Ureter (tissue), 1 donor: ENCODE results near the gene CXCL14. TPM values are rescaled to one million over a fixed set of nuclear protein-coding genes. Genes with fewer than 3 reads are reported as not detected.

ENCODE experiments used
- DNase-seq: peaks from one replicate; pipeline ENCODE4 v3.0.0-alpha.2; 2020; ENCODE audit warnings: low spot score
- total RNA-seq: library from RNA; stranded (reverse); gene quantifications from one replicate; pipeline ENCODE4 v1.2.4, GENCODE V29; 2023
- donor health status: DM: yes; HTN: yes; CAD: no.

The CXCL14 gene
- total RNA-seq, 1 donor from 2014 or later, result 2.3 TPM

- DNase-seq, result no peak
These were observed 10.5 kb downstream of the CXCL14 start for GRCh38 chr5:135568246-135568645.

- no peak for DNase-seq
These were observed 11.1 kb downstream of the CXCL14 start for GRCh38 chr5:135567661-135568060.

GRCh38 chr5:135566422-135567400, 12.1 kb downstream of the CXCL14 start:
- no peak for DNase-seq

- DNase-seq, result peak; percentile 72
These were observed 12.9 kb downstream of the CXCL14 start for GRCh38 chr5:135565725-135566421.

GRCh38 chr5:135565266-135565665, 13.5 kb downstream of the CXCL14 start:
- no peak for DNase-seq

GRCh38 chr5:135564331-135564730, 14.5 kb downstream of the CXCL14 start:
- DNase-seq, result no peak

GRCh38 chr5:135561266-135561665, 17.5 kb downstream of the CXCL14 start:
- no peak for DNase-seq

- DNase-seq, result peak; percentile 79
These were observed 17.9 kb downstream of the CXCL14 start for GRCh38 chr5:135560858-135561257.

GRCh38 chr5:135559354-135559753, 19.4 kb downstream of the CXCL14 start:
- DNase-seq, result no peak

GRCh38 chr5:135557076-135557838, 21.5 kb downstream of the CXCL14 start:
- no peak for DNase-seq

GRCh38 chr5:135556620-135557019, 22.2 kb downstream of the CXCL14 start:
- DNase-seq, result no peak

- no peak for DNase-seq
These were observed 23.3 kb downstream of the CXCL14 start for GRCh38 chr5:135555530-135555929.

GRCh38 chr5:135553688-135554462, 24.9 kb downstream of the CXCL14 start:
- DNase-seq, result no peak

- peak; percentile 72 for DNase-seq
These were observed 27.0 kb downstream of the CXCL14 start for GRCh38 chr5:135551593-135552447.

GRCh38 chr5:135549413-135549812, 29.4 kb downstream of the CXCL14 start:
- no peak for DNase-seq

- DNase-seq, result no peak
These were observed 31.1 kb downstream of the CXCL14 start for GRCh38 chr5:135547590-135548254.

GRCh38 chr5:135546912-135547311, 31.9 kb downstream of the CXCL14 start:
- no peak for DNase-seq

- no peak for DNase-seq
These were observed 32.7 kb downstream of the CXCL14 start for GRCh38 chr5:135546101-135546500.

- no peak for DNase-seq
These were observed 33.7 kb downstream of the CXCL14 start for GRCh38 chr5:135545099-135545498.
